Dermis microvascular lymphatic vessel endothelial cell (primary cell): ENCODE measurements around the gene TSFM. TPM values are rescaled to one million over a fixed set of nuclear protein-coding genes. Genes with fewer than 3 reads are reported as not detected.

Experiments used
- DNase-seq, 2 donors: peaks; one replicate each; pipeline versions ENCODE4 v3.0.0 to v3.0.0-alpha.2; 2010; ENCODE audit warnings: low read depth in 2 of 2
- total RNA-seq: library from RNA; depleted of rRNA; stranded (reverse); fragments of >200 nt; gene quantifications from 2 replicates; pipeline ENCODE4 v1.2.1, GENCODE V29; 2014

TSFM gene
- total RNA-seq, 1 donor from 2014 or later, result 18.5 TPM

- DNase-seq, result no peak
Measured at GRCh38 chr12:57833672-57834071, 51.1 kb downstream of the TSFM start.

GRCh38 chr12:57834086-57834876 is 51.7 kb downstream of the TSFM start:
- DNase-seq, result no peak

GRCh38 chr12:57835366-57836288 is 53.0 kb downstream of the TSFM start:
- DNase-seq, result no peak

GRCh38 chr12:57836442-57837375 is 54.1 kb downstream of the TSFM start:
- DNase-seq, result peak in 1 of 2 donors; percentile 77

GRCh38 chr12:57837864-57838562 is 55.4 kb downstream of the TSFM start:
- peak in 1 of 2 donors; percentile 70 for DNase-seq

GRCh38 chr12:57838594-57839302 is 56.2 kb downstream of the TSFM start:
- DNase-seq, result peak; percentile 60 to 85

- peak in 1 of 2 donors; percentile 25 for DNase-seq
Measured at GRCh38 chr12:57839996-57840395, 57.4 kb downstream of the TSFM start.

GRCh38 chr12:57840726-57841125 is 58.1 kb downstream of the TSFM start:
- peak in 1 of 2 donors; percentile 47 for DNase-seq

GRCh38 chr12:57841445-57841844 is 58.9 kb downstream of the TSFM start:
- DNase-seq, result no peak

- DNase-seq, result no peak
Measured at GRCh38 chr12:57842342-57843294, 60.0 kb downstream of the TSFM start.

- peak in 1 of 2 donors; percentile 52 for DNase-seq
Measured at GRCh38 chr12:57844709-57845477, 62.3 kb downstream of the TSFM start.

GRCh38 chr12:57845478-57846284 is 63.1 kb downstream of the TSFM start:
- DNase-seq, result peak in 1 of 2 donors; percentile 71

GRCh38 chr12:57846285-57846576 is 63.6 kb downstream of the TSFM start:
- DNase-seq, result no peak

GRCh38 chr12:57846577-57847319 is 64.2 kb downstream of the TSFM start, which contains the start of gene CTDSP2:
TSS of gene CTDSP2 (minus strand) at chr12:57846729. CDS start at chr12:57846435, 294 bp downstream.
- DNase-seq, result peak; percentile 96 to 99
